GM21825 (cell line): ENCODE data around the gene PLAGL1.

Source experiments
- ATAC-seq: cut with Tn5 transposase; IDR thresholded peaks from one replicate; pipeline ENCODE4 v1.9.1; 2021; ENCODE audit warnings: mild to moderate bottlenecking, moderate library complexity; ENCODE audit not compliant: unreplicated experiment

Gene PLAGL1

GRCh38 chr6:143967706-143968376 is 40.2 kb downstream of the PLAGL1 start:
- no peak for ATAC-seq

DNA sequence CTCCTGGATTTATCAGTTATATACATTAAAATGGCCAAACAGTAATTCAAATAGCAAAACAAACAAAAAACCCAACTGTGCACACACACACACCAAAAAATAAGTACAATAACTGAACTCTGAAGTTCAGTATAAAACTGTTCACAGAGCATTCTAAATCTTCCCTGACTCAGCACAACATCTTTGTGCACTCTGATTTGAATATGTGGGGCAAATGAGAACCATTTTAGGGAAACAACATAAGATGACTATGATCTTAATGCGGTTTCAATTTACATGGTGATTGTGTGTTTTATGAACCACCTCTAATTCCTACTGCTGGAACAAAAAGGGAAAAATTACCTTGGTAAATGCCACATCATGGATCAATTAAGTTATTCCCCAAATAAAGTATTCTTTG is 41.7 kb downstream of the PLAGL1 start:
- ATAC-seq, result no peak

DNA sequence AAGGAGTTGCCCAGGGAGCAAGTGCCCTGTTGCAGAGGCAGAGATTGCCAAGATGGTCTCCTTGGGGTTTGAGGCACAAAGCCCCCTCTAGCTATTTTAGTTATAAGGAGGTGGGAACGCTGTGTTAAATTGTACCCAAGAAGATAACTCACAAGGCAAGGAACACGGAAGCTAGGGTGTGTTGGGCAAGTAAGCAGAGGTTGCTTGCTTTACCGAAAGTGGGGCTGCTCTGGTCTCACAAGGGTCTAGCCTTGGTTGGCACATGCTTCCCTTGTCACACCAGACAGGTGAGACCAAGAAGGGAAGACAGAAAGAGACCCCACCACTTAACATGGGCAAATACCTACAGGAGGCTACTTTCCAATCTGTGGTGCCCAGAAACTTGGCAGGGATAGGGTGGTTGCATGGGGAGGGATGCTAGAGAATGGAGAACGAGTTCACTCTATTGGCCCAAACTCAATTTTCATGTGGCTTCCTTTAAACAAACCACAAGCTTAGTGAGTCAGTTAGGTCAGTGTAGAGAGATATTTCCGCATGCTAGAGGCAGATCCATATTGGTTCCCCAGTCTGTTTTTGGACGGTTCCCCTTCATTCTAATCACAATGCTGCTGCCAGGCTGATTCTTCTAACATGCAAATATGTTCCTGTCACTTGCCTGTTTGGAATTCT is 42.4 kb downstream of the PLAGL1 start:
- ATAC-seq, result no peak

DNA sequence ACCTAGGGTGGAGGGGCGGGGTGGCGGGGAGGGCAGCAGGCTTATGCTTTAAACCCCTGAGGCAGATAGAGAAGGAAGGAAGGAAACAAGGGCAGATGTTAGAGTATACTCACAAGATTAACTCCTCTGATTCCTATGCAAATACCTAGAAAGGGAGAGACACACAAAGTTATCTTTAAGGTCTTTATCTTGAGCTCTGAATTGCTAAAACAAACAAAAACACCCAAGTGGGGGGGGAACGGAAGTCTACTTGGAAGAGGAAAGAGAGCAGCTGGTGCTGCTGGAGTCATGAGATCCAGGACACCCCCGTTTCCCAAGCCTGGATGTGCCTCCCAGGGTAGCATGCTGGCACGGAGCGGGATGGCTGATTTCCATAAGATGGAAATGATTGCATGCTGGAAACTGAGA is 43.4 kb downstream of the PLAGL1 start:
- ATAC-seq, result no peak

- no peak for ATAC-seq
Observed at GRCh38 chr6:143963158-143963919, 44.7 kb downstream of the PLAGL1 start.

- no peak for ATAC-seq
Observed at GRCh38 chr6:143961886-143962878, 45.9 kb downstream of the PLAGL1 start.

- no peak for ATAC-seq
Observed at GRCh38 chr6:143961066-143961465, 47.0 kb downstream of the PLAGL1 start.

DNA sequence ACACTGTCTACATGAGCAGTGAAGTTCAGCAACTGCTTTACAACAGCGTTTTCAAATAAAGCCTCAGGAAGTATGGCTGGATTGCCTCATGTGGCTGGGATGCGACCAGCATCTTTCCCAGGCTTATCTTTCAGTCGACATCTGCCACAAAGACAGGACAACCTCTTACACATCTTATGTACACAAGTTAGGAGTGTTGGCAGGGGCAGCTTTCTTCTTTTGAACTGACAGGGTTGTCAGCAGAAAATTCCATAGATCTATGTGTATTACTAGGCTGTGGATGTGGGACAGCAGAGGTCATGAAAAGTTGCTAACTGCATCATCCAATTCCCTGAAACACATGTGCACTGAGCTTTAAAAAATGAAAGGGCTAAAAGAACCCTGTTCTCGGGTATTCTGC is 48.1 kb downstream of the PLAGL1 start:
- ATAC-seq, result no peak

DNA sequence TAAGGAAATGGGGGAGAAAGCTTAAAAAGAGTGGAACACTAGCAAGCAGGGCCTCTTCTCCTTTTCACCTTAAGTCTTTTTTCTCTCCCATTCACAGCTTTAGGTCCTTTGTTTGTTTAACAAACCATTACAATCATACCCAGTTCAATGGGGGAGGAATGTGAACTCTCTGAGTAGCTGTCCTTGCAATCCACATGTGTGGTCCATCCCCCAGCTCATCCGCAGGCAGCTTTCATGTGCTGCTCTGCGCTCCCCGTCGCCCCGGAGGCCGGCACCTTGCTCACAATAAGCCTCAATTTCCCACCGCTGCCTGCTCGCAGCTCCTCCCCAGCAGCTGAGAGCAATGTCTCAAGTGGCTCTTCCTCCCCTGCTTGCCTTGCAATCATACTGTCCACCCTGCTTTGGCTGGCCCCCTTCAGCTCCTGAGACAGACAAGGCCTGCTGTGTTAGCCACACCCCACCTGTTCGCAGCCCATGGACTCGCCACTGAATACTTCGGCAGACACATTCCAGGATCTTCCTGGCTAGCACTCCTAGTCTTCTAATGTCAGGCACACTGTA is 49.1 kb downstream of the PLAGL1 start:
- ATAC-seq, result no peak

DNA sequence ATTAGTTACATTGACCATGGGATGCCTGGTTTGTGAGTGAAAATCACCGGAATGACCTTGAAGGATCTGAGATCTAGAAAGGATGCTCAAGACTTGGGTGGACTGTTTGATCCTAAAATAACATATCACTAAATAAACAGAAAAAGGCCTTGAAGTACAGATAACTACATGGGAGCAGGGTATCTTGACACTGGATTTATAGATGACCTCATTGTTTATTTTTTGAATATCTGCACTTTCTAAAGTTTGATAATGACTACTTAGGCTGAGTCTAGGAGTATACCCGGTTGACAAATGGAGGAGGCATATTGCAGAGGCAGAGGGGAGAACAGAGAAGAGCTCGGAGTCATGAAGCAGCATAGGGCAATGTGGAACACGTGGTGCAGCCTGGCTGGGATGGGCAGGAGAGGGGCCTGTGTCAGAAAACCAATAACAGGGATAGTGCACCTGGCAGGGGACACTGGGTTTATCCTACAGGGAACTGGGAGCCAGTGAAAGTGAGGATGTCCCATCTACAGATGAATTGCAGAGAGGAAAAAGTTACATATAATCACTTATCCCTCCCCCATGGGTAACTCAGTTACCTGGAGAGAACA is 50.3 kb downstream of the PLAGL1 start:
- no peak for ATAC-seq

DNA sequence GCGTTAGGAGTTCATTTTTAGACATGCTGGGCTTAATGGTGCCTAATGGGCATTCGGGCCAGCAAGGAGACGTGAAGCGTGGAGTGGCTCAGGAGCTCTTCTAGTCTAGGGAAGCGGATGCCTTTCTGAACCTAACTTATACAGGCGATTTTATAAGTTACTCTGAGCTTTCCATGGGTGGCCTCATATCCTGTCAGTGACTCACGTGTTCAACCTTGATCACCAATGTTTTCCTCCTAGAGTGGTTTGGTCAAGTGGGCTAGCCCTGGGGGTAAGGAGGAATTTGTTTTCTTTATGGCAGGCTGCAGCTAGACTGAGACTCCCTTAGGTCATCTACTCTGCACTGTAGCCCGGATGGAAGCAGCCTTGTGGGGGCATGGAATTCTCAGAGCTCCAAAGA is 52.1 kb downstream of the PLAGL1 start:
- ATAC-seq, result no peak

DNA sequence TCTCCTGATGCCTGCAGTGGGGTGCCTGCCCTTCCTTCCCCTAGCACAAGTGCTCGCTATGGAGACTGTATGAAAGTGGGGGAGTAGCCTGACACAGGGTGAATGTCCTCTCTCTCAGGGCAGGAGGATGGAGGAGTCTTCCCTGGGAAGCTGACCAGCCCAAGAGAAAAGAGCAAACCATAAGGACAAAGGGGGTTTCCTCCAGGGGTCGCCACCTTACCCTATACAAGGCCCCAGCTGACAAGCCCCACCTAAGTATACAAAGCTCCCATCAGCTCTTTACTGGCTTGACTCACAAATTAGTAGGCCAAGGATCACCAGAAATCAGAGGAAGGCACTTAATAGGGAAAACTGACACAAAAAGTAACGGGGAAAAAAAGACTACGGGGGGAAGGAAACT is 54.1 kb downstream of the PLAGL1 start:
- no peak for ATAC-seq

- no peak for ATAC-seq
Observed at GRCh38 chr6:143952947-143953701, 54.9 kb downstream of the PLAGL1 start.

DNA sequence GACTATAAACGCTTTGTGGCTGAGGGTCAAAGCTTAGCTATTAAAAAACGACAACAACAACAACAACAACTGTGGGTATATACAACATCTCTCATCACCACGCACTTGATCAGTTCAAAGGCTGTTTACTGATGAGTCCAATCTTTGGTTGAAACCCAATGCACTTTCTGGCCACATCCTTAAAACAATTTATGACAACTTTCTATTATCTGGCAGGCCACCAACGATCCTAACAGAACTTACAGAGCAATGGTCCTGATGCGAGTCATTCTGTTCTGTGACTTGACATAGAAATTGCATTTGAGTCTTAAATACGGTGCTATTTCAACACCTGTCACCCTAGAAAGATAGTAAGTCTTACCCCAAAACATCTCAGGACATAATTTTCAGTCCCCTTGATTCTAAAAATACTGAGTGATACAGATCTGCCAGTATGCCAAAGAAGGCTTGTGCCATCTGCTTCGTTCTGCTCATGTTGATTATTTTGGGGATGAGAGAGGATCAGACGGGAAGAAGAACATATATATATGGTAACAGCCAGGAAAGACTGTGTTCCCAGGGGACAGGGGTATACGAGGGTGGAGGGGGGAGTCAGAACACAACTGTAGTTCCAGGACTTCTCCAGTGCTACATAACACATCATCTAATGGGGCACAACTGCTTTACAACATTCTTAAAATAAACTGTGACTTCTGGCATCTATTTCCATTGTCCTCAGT is 55.8 kb downstream of the PLAGL1 start:
- no peak for ATAC-seq

DNA sequence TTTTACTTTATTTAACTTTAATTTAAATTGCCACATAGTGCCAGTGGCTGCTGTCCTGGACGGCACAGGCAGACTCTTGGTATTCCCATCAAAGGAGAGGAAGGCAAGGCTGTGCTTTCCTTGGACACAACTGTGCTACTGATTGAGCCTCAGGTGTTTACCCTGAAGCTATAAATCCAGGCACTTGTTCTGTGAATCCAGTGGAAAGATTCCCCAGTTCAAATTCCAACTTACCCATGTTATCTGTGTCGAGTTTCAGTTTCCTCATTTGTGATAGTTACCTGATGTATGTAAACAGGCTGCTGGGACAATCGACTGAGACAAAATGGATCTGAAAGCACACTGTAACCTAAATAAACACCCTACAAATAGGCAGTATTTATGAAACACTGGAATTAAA is 57.2 kb downstream of the PLAGL1 start:
- ATAC-seq, result no peak

GRCh38 chr6:143949962-143950361 is 58.1 kb downstream of the PLAGL1 start:
- ATAC-seq, result no peak

- no peak for ATAC-seq
Observed at GRCh38 chr6:143949535-143949934, 58.5 kb downstream of the PLAGL1 start.

DNA sequence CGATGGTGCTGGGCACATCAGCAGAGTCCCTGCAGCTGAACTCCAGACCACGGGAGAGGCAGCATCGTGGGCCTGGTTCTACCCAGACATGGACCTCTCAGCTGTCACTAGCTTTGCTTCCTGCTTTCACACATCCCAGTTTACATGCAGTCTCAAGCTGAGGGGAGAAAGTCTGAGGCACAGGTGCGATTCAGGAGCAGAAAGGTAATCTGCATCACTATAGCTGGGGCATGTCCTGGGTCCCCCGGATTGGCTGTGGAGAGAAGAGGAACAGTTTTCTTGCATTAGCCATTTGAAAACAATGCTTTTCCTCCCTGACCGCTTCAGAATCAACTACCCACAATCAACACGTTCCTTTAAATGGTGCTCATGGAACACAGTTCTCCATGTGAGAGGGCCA is 59.9 kb downstream of the PLAGL1 start:
- ATAC-seq, result no peak
